B cell (primary cell): ENCODE data around the gene GLTP. TPM values are rescaled to one million over a fixed set of nuclear protein-coding genes. Genes with fewer than 3 reads are reported as not detected.

ENCODE experiments used
- ATAC-seq: fragments of 200-7000 bp; cut with Tn5 transposase; one replicate; pipeline ENCODE4 v1.10.0; 2021; ENCODE audit warnings: low read depth, mild to moderate bottlenecking, moderate number of reproducible peaks, moderate library complexity
- CTCF ChIA-PET: fragments of 350-600 bp; sonication (Branson Sonifier 250); formaldehyde crosslinking; loops from one replicate; lab custom pipeline; 2021; ENCODE audit warnings: antibody characterized with exemption, inconsistent platforms; lab: Charles Lee
- POLR2A ChIA-PET: fragments of 350-600 bp; sonication (Branson Sonifier 250); formaldehyde crosslinking; loops from one replicate; lab custom pipeline; 2021; ENCODE audit warnings: antibody characterized with exemption; lab: Charles Lee
- DNase-seq: peaks from one replicate; pipeline ENCODE4 v3.0.0; 2013
- H2AFZ ChIP-seq: 2 replicates; pipeline ENCODE4 v1.6.1; 2012; ENCODE audit warnings: mild to moderate bottlenecking, low read depth, low read length; ENCODE audit not compliant: insufficient read depth, poor library complexity, severe bottlenecking
- H3K27ac ChIP-seq, 2 donors: 1 replicate in 1 of 2; 2 replicates in 1 of 2; pipeline ENCODE4 v1.5.1; 2012 to 2013; ENCODE audit warnings: low read length in 2 of 2, mild to moderate bottlenecking in 2 of 2, moderate library complexity in 1 of 2
- H3K27me3 ChIP-seq, 4 experiments: fragments of 200-600 bp in 1 of 4; sonication (generic) in 1 of 4; replicated peaks in 1 of 4; 1 replicate in 2 of 4; 2 replicates in 2 of 4; pipeline versions ENCODE4 v1.6.1 to v1.7.0; 2013 to 2016; ENCODE audit warnings: low read length in 3 of 4, mild to moderate bottlenecking in 2 of 4, mixed read lengths in 1 of 4, moderate library complexity in 1 of 4; ENCODE audit not compliant: insufficient read depth in 4 of 4, control insufficient read depth in 3 of 4; ENCODE audit errors: control extremely low read depth in 1 of 4
- H3K36me3 ChIP-seq, 2 experiments: replicated peaks in 1 of 2; 1 replicate in 1 of 2; 2 replicates in 1 of 2; pipeline versions ENCODE4 v1.6.1 to v1.7.1; 2013; ENCODE audit warnings: low read length in 1 of 2; ENCODE audit not compliant: insufficient read depth in 2 of 2, control insufficient read depth in 1 of 2; ENCODE audit errors: control extremely low read depth in 1 of 2, extremely low read depth in 1 of 2
- H3K4me1 ChIP-seq, 2 donors: fragments of 200-600 bp in 1 of 2; sonication (generic) in 1 of 2; 1 replicate in 1 of 2; 2 replicates in 1 of 2; pipeline versions ENCODE4 v1.5.1 to v1.6.1; 2013 to 2017; ENCODE audit warnings: low read length in 2 of 2; ENCODE audit not compliant: control insufficient read depth in 2 of 2, insufficient read depth in 2 of 2
- H3K4me2 ChIP-seq: replicated peaks from 2 replicates; pipeline ENCODE3; 2012; ENCODE audit warnings: mild to moderate bottlenecking, low read depth, low read length; ENCODE audit not compliant: poor library complexity, severe bottlenecking
- H3K4me3 ChIP-seq, 5 experiments: fragments of 200-600 bp in 1 of 5; sonication (generic) in 1 of 5; 1 replicate in 3 of 5; 2 replicates in 2 of 5; pipeline versions ENCODE4 v1.5.1 to v1.7.0; 2011 to 2016; ENCODE audit warnings: low read length in 4 of 5, mild to moderate bottlenecking in 4 of 5, low read depth in 2 of 5, control low read depth in 1 of 5, moderate library complexity in 1 of 5; ENCODE audit not compliant: insufficient read depth in 1 of 5; ENCODE audit errors: control extremely low read depth in 1 of 5, extremely low read depth in 1 of 5
- H3K79me2 ChIP-seq: fragments of 200-600 bp; sonication (generic); one replicate; pipeline ENCODE4 v1.6.0; 2016; ENCODE audit warnings: low read length; ENCODE audit not compliant: control insufficient read depth, insufficient read depth
- H3K9ac ChIP-seq: fragments of 200-600 bp; sonication (generic); 2 replicates; pipeline ENCODE4 v1.6.1; 2017; ENCODE audit warnings: mild to moderate bottlenecking, low read length, moderate library complexity
- H3K9me3 ChIP-seq, 3 donors: one replicate each; pipeline versions ENCODE4 v1.6.1 to v1.7.1; 2013; ENCODE audit warnings: low read length in 2 of 3; ENCODE audit not compliant: control insufficient read depth in 2 of 3, insufficient read depth in 1 of 3; ENCODE audit errors: control extremely low read depth in 1 of 3
- H4K20me1 ChIP-seq: 2 replicates; pipeline ENCODE4 v1.6.0; 2012; ENCODE audit warnings: mild to moderate bottlenecking, low read length; ENCODE audit not compliant: insufficient read depth, control insufficient read depth, poor library complexity, severe bottlenecking
- H3K27ac Mint-ChIP-seq: one replicate; pipeline ENCODE4 v1.8.0; 2021; ENCODE audit warnings: mixed read lengths
- H3K27me3 Mint-ChIP-seq: one replicate; pipeline ENCODE4 v1.8.0; 2021; ENCODE audit warnings: mixed read lengths
- H3K4me1 Mint-ChIP-seq: one replicate; pipeline ENCODE4 v1.8.0; 2021; ENCODE audit warnings: mixed read lengths
- H3K4me3 Mint-ChIP-seq: one replicate; pipeline ENCODE4 v1.8.0; 2021; ENCODE audit warnings: mixed read lengths
- H3K9me3 Mint-ChIP-seq: one replicate; pipeline ENCODE4 v1.8.0; 2022; ENCODE audit warnings: mixed read lengths; ENCODE audit not compliant: insufficient read depth
- EZH2 ChIP-seq: IDR thresholded peaks from 2 replicates; pipeline ENCODE4 v1.6.1; 2012; ENCODE audit warnings: borderline replicate concordance, low read depth, mild to moderate bottlenecking, moderate library complexity, low read length; ENCODE audit not compliant: insufficient read depth, poor library complexity, severe bottlenecking
- WGBS: methylation state at CpG from one replicate; pipeline ENCODE4 v1.1.5; 2013; ENCODE audit warnings: missing lambda C conversion rate; ENCODE audit not compliant: insufficient coverage; 5-methylcytosine and 5-hydroxymethylcytosine counted together
- intact Hi-C: fragments of 100-400 bp; cut with micrococcal nuclease; formaldehyde crosslinking; loops from one replicate; pipeline ENCODE4 v1.10.0; 2022
- polyA plus RNA-seq: library from polyadenylated mRNA; depleted of rRNA; stranded (reverse); fragments of >200 nt; gene quantifications from 2 replicates; pipeline ENCODE4 v1.2.3, GENCODE V29; 2012
- total RNA-seq, 2 donors: library from RNA; stranded (reverse); fragments of 120-200 nt in 1 of 2; gene quantifications; 1 replicate in 1 of 2; 2 replicates in 1 of 2; pipeline versions ENCODE4 v1.2.3 to v1.2.4, GENCODE V29; 2013 to 2022
- TF ChIP-seq, protein P1 (sequence below): fragments of 200-600 bp; IDR thresholded peaks from one replicate; pipeline ENCODE4 v1.8.0; 2022; ENCODE audit warnings: antibody characterized with exemption, mild to moderate bottlenecking

The GLTP gene
- total and polyA plus RNA-seq, 2 donors (not counting 1 experiment from before 2014, with no cell fraction given), result 18.7 to 24.9 TPM

DNA sequence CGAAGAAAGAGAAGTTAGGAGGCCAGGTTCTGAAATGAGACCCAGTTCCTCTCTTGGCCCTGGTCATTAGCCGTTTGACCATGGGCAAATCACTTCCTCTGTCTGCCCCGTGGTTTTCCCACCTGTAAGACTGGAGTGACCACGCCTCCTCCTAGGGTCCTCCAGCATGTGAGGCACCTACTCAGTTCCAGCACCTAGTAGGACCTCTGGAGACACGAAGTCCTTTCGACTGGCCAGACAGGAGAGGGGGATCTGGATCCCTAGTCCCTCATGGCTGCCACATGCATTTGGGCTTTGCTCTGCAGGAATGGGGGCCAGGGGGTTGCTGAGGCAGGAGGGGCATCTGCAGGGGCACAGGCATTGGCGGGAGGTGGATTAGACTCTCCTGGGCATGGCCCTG is 63.5 kb downstream of the GLTP start:
- ChIA-PET CTCF (no interaction called here), POLR2A (no interaction called here)
- H3K4me1 ChIP-seq, result no peaks in the 10 kb centered on the region
- H3K27me3 ChIP-seq, result peaks cover 0 to 10% (median 0%) of the 10 kb centered on the region in 4 experiments
- H3K27ac ChIP-seq, result no peak overlapping the region
- TF ChIP-seq, protein P1, sequence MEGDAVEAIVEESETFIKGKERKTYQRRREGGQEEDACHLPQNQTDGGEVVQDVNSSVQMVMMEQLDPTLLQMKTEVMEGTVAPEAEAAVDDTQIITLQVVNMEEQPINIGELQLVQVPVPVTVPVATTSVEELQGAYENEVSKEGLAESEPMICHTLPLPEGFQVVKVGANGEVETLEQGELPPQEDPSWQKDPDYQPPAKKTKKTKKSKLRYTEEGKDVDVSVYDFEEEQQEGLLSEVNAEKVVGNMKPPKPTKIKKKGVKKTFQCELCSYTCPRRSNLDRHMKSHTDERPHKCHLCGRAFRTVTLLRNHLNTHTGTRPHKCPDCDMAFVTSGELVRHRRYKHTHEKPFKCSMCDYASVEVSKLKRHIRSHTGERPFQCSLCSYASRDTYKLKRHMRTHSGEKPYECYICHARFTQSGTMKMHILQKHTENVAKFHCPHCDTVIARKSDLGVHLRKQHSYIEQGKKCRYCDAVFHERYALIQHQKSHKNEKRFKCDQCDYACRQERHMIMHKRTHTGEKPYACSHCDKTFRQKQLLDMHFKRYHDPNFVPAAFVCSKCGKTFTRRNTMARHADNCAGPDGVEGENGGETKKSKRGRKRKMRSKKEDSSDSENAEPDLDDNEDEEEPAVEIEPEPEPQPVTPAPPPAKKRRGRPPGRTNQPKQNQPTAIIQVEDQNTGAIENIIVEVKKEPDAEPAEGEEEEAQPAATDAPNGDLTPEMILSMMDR, result no peak
- TF ChIP-seq EZH2, result no peak
- H3K9me3 ChIP-seq, result no peaks in the 10 kb centered on the region
- H3K4me3 ChIP-seq, result no peak overlapping the region
- H3K79me2 ChIP-seq, result no peaks in the 10 kb centered on the region
- intact Hi-C loops, result no loop called here
- no peaks in the 10 kb centered on the region for H3K36me3 ChIP-seq
- no peak overlapping the region for H3K9ac ChIP-seq
- ATAC-seq, result no peak
- 60% methylated on average over 7 of the region's 7 CpGs for WGBS
- H4K20me1 ChIP-seq, result no peaks in the 10 kb centered on the region
- H3K4me1 Mint-ChIP-seq, result no peaks in the 10 kb centered on the region
- no peaks in the 10 kb centered on the region for H3K9me3 Mint-ChIP-seq
- H3K4me2 ChIP-seq, result no peak overlapping the region
- no peak overlapping the region for H3K27ac Mint-ChIP-seq
- H3K27me3 Mint-ChIP-seq, result peaks cover 16% of the 10 kb centered on the region
- H2AFZ ChIP-seq, result no peak overlapping the region
- H3K4me3 Mint-ChIP-seq, result no peak overlapping the region
- DNase-seq, result no peak

DNA sequence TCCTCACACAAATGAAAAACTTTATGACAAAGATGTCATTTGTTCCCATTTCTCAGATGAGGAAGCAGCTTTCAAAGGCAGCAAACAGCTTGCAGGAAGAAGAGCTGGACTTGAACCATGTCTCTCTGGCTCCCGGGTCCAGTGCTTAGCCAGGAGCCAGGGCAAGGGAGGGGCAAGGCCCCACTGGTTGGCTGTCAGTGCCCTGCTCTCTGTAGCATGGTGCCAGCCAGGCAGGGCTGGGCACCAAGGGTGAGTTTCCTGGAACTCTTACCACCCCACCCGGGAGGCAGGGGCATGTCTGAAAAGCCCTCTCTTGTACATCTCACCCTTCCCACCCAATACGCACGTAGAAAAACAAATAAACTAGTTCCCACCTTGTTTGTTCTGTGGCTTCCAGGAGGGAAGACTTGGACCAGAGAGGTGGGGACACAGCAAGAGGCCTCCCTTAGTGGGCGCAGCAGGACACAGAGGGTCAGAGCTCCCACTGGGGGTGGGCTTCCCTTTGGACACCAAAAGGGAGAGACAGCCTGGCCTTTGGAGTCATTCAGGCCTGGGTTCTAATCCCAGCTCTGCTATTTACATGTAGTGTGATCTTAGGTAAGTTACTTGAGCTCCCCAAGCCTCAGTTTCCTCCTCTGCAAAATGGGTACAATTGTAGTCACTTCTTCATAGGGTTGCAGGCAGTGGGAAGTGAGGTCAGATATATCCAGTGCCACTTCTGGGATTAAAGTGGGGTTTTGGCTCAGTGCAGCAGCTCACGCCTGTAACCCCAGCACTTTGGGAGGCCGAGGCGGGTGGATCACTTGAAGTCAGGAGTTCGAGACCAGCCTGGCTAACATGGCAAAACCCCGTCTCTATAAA is 64.4 kb downstream of the GLTP start:
- Mint-ChIP-seq H3K27me3 (peaks cover 13% of the 10 kb centered on the region), H3K9me3 (no peaks in the 10 kb centered on the region), H3K27ac (no peak overlapping the region), H3K4me3 (no peak overlapping the region), H3K4me1 (no peaks in the 10 kb centered on the region)
- DNase-seq, result no peak
- ATAC-seq, result no peak
- no peaks in the 10 kb centered on the region for H3K79me2 ChIP-seq
- ChIA-PET POLR2A (no interaction called here), CTCF (no interaction called here)
- no peaks in the 10 kb centered on the region for H3K36me3 ChIP-seq
- H3K27me3 ChIP-seq, result peaks cover 0 to 10% (median 0%) of the 10 kb centered on the region in 4 experiments
- no peaks in the 10 kb centered on the region for H4K20me1 ChIP-seq
- H3K9ac ChIP-seq, result no peak overlapping the region
- TF ChIP-seq EZH2, result no peak
- TF ChIP-seq, protein P1, result no peak
- H3K27ac ChIP-seq, result no peak overlapping the region
- no peak overlapping the region for H2AFZ ChIP-seq
- H3K9me3 ChIP-seq, result no peaks in the 10 kb centered on the region
- intact Hi-C loops, result no loop called here
- H3K4me2 ChIP-seq, result no peak overlapping the region
- no peaks in the 10 kb centered on the region for H3K4me1 ChIP-seq
- H3K4me3 ChIP-seq, result no peak overlapping the region
- WGBS, result 94% methylated on average over 7 of the region's 10 CpGs
